HFF-Myc (cell line): ENCODE measurements around the gene SLC47A1.

Experiments
- DNase-seq: peaks from one replicate; pipeline ENCODE4 v3.0.0-alpha.2; 2011; ENCODE audit warnings: low read depth; ENCODE audit errors: extremely low read depth
- H3K4me3 ChIP-seq: replicated peaks from 2 replicates; pipeline ENCODE4 v1.5.1; 2011; ENCODE audit warnings: low read depth, mild to moderate bottlenecking, control low read depth, low read length
- TF ChIP-seq, protein P1 (sequence below): IDR thresholded peaks from 2 replicates; pipeline ENCODE4 v1.5.1; 2012; ENCODE audit warnings: mild to moderate bottlenecking, low read depth, low read length, control low read depth; ENCODE audit errors: missing control alignments

The SLC47A1 gene, protein sequence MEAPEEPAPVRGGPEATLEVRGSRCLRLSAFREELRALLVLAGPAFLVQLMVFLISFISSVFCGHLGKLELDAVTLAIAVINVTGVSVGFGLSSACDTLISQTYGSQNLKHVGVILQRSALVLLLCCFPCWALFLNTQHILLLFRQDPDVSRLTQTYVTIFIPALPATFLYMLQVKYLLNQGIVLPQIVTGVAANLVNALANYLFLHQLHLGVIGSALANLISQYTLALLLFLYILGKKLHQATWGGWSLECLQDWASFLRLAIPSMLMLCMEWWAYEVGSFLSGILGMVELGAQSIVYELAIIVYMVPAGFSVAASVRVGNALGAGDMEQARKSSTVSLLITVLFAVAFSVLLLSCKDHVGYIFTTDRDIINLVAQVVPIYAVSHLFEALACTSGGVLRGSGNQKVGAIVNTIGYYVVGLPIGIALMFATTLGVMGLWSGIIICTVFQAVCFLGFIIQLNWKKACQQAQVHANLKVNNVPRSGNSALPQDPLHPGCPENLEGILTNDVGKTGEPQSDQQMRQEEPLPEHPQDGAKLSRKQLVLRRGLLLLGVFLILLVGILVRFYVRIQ

DNA sequence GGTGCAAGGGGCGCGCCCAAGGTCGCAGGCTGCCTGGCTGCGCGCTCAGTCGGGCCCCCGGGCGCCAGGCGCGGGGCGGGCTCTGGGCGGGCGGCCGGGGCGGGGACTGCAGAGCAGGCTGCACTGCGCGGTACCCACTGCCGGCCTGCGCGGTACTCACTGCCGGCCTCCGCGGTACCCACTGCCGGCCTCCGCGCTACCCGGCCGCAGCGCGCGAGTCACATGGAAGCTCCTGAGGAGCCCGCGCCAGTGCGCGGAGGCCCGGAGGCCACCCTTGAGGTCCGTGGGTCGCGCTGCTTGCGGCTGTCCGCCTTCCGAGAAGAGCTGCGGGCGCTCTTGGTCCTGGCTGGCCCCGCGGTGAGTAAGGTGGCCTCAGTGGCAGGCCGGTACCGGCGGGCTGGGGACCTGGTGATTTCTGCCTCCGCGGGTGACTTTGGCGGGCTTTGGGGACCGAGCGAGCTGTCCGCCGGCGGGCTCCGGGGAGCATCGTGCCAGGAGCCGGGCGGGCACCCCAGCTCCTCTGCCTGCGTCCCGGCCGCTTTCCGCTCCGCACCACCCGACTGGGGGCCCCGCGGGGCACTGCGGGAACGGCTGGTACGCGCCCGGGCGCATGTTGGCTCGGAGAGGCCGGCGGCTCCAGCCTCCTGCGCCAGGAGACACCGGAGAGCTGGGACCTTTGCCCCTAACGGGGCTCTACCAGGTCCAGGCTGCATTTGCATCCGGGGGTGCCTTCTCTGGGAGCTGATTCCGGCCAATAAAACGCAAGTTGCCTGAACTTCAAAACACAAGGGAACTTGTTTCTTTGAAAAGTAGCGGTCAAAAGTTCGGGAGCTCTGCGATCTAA lies at the start of gene SLC47A1:
TSS of gene SLC47A1 (plus strand) at position 137 of the 844 bp plus-strand sequence. CDS start at position 223, 86 bp downstream.
- H3K4me3 ChIP-seq = peak within 1 kb of the TSS; percentile 45
- TF ChIP-seq, protein P1, sequence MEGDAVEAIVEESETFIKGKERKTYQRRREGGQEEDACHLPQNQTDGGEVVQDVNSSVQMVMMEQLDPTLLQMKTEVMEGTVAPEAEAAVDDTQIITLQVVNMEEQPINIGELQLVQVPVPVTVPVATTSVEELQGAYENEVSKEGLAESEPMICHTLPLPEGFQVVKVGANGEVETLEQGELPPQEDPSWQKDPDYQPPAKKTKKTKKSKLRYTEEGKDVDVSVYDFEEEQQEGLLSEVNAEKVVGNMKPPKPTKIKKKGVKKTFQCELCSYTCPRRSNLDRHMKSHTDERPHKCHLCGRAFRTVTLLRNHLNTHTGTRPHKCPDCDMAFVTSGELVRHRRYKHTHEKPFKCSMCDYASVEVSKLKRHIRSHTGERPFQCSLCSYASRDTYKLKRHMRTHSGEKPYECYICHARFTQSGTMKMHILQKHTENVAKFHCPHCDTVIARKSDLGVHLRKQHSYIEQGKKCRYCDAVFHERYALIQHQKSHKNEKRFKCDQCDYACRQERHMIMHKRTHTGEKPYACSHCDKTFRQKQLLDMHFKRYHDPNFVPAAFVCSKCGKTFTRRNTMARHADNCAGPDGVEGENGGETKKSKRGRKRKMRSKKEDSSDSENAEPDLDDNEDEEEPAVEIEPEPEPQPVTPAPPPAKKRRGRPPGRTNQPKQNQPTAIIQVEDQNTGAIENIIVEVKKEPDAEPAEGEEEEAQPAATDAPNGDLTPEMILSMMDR = no peak
- no peak for DNase-seq

DNA sequence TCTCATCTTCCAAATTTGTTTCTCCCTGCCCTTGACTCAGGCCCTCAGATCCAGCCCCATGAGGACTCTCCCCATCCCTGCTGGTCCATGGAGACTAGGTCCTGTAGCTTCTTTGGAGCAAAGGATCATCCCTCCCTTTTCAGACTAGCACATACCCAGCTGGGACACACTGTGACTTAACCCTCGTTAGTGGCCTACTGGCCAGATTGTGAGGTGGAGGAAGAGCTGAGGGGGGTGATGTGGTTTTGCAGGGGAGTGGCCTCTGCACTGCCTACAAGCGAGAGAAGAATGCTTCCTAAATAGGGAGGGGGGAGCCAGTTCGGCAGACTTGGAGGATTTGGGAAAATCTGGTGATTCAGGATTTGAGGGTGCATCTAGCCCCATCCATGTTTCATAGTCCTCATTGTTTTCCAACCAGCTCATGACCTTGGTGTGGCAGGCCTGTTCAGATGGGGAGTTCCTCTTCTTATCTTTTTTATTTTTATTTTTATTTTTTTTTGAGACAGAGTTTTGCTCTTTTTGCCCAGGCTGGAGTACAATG lies 47.8 kb upstream of the SLC47A1 start:
- no peak for DNase-seq
- H3K4me3 ChIP-seq = no peak overlapping the region
- TF ChIP-seq, protein P1 = no peak

DNA sequence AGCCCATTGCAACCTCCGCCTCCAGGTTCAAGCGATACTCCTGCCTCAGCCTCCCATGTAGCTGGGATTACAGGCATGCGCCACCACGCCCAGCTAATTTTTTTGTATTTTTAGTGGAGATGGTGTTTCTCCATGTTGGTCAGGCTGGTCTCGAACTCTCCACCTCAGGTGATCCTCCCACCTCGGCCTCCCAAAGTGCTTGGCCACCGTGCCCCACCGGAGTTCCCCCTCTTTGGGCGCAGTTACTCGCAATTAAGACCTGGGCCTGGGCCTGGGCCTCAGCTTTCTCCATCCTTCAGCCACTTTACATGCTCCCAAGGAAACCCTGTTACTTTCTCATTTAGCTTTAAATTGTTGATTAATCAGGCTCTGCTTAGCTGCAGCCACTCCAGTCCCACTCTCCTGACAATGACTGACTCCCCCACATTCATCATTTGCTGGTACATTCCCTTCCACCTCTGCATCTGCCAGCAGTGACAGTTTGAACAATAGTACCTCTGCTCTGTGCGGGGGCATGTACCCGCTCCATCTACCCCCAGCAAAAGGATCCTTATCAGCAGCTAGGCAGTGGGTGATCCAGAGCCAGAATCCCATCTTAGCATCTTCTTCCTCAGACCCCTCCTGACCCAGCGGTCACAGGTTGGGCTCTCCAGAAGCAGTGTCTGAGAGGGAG lies 47.2 kb upstream of the SLC47A1 start:
- no peak for DNase-seq
- TF ChIP-seq, protein P1 = no peak
- no peak overlapping the region for H3K4me3 ChIP-seq

DNA sequence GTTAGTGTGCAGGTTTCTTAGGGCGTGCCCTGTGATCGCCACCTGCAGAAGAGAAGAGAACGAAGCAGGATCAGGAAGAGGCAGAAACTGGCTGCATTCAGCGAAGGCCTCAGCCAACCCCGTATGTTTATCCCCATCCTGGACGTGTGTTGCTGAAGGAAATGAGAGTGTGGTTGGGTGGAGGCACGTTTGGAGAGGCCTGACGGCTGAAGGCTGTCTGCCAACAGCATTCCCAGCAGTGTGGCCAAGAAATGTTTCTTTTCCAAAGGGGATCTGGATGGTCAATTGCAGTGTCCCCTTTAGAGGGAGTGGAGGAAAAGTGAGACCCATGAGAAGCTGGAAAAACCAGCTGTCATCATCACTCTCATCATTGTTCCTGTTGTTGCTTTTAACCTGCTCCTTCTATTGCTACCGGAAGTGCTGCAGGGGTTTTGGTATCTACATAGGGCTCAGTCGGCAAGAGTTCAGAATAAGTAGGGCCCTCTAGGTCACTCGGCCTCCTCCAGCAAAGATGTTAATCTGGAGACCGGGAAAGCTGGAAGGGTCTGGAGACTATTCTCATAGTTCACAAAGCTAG lies 46.5 kb upstream of the SLC47A1 start:
- no peak overlapping the region for H3K4me3 ChIP-seq
- TF ChIP-seq, protein P1 = no peak
- no peak for DNase-seq

DNA sequence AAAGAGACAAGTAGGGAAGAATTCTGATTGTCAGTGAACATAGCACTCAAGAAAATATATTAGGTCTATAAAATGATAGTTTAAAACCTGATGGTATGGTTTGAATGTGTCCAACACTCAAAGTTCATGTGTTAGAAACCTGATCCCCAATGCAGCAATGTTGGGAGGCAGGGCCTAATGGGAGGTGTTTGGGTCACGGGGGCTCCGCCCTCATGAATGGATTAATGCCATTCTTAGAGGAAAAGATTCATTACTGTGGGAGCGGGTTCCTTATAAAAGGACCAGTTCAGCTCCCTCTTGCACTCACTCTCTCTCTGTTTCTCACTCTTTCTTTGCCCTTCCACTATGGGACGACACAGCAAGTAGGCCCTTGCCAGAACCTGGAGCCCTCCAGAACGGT lies 41.5 kb upstream of the SLC47A1 start:
- H3K4me3 ChIP-seq = no peak overlapping the region
- no peak for DNase-seq
- TF ChIP-seq, protein P1 = no peak
